HS-5 (cell line): ENCODE data around the gene TRAF3.

Experiments
- DNase-seq: peaks from one replicate; pipeline ENCODE4 v3.0.0-alpha.2; 2012; ENCODE audit warnings: low read depth

TRAF3 gene

DNA sequence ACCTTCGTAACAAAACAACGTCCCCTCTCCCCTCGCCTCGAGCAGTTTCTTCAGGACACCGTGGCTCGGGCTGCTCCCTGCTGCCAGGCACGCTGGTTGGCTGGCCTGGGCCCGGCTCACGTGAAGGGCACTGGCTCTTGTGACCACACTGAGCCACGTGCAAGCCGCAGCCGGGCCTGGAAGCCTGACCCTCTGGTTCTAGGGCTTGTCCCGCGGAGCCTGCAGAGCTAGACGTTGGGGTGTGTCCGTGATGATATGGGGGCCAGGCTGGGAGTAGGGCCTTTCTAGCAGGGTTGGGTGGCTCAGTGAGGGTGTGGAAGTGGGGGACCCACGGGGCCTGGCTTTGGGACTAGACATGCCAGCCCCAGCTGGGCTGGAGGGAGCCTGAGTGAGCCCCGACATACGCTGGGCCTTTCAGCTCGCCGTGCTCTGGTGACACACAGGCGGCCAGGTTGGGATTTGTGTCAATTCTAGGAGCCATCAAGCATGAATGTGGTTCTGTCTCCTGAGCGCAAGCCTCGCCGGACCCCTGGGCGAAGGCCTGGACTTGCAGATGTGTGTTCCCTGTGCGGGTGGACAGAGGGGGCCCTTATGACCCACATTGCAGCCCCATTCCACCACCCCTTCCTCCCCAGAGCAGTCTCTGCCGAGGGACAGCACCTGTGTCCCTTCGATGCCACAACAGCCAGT, 131.7 kb downstream of the TRAF3 start:
- DNase-seq = no peak

DNA sequence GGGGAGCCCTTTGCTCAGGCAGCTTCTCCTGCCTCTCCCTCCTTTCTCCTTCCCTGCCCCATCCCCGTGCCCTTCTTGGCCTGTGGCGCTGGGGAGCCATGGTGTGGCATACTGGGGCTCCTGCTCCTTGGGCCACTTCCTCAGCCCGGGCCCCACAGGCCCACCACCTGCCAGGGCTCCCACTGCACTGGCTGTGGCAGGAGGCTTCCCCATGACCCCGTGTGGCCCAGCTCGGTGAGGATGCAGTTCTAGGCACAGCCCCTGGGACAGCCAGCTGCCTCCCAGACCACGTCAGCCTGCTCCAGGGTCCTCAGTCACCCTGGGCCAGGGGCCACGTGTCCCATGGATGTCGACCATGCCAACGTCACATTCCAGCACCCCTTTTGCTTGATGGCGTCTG, 132.2 kb downstream of the TRAF3 start:
- no peak for DNase-seq

DNA sequence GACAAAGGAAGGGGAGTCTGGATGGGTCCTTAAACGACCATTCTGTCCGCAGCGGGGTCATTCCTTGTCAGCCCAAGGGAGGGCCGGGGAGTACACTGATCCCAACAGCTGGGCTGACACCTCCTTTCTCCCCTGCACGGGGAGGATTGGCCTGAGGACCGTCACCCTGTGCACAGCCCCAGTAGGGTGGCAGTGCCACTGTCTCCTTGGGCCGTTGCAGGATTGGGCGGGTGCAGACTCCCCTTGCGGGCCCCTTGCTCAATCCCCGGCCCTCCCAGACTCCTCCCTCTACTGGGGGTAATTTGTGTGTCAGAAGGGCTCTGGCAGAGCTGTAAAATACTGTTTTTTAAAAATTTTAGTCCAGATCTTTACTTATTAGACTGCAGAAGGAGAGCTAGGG, 132.7 kb downstream of the TRAF3 start:
- DNase-seq = no peak

DNA sequence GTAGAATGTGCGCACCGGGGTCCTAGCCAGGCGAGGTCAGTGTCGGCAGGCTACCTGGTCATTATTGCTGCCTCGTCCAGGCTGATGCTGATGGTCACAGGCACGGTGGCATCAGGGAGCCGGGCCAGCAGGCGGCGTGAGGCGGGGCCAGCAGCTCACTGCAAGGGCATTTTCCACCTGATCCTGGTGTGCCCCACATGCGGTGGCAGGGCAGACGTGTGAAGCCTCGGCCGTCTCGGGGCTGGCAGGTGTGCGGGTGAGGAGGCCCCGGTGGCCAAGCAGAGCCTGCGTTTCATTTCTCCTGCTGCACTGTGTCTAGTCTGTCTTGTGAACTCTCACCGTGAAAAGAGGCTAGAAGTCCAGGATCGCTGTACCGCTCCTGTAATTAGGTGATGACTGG, 133.2 kb downstream of the TRAF3 start:
- DNase-seq = no peak

DNA sequence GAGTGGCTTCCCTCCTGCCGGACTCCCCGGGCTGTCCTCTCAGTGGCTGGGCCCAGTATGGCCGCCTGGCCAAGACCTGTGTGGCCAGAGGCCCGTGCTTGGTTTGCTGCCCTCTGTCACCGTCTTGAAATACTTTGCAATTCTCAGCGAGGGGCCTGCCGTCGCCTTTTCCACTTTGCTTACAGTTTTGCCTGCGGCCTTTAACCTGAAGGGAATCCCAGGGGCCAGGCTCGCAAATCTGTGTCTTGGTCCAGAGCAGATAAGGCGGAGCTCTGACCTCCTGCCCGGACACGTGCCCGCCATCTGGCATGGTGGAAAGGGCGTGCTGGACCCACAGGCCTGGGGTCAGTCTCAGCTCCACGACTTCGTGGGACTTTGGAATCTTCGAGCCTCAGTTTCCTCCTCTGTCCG, 134.3 kb downstream of the TRAF3 start:
- no peak for DNase-seq

DNA sequence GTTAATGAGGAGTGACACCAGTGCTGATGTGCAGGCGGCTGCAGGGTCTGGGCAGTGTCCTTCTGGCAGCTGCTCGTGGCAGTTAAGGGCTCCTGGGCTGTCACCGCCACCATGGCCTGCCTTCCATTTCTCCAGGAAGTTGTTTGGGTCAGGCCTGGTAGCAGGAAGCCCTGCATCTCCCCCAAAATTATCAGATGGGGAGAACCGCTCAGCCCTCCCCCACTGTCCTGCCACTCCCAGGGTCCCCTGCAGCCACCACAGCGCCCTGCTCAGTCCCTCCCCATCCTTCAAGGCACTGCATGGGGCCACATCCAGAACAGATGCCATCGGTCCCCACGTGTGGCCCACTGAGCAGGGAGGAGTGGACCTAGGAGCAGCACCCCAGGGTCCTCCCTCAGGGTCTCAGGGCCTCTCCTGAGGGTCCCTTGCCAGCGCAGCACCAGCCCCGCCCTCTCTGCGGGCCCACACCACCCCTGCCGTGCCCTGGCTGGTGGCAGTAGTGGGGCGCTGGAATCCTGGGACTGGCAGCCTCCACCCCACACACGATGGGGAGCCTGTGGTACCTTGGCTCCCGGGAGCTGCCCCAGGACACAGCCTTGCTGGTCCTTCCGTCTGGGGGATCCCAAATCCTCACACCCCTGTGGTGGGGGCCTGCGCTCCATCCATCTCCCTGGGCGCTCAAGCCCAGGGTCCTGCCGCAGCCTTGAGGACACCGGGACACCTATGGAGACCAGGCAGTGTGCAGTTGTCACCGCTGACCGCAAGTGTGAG, 134.9 kb downstream of the TRAF3 start:
- no peak for DNase-seq

DNA sequence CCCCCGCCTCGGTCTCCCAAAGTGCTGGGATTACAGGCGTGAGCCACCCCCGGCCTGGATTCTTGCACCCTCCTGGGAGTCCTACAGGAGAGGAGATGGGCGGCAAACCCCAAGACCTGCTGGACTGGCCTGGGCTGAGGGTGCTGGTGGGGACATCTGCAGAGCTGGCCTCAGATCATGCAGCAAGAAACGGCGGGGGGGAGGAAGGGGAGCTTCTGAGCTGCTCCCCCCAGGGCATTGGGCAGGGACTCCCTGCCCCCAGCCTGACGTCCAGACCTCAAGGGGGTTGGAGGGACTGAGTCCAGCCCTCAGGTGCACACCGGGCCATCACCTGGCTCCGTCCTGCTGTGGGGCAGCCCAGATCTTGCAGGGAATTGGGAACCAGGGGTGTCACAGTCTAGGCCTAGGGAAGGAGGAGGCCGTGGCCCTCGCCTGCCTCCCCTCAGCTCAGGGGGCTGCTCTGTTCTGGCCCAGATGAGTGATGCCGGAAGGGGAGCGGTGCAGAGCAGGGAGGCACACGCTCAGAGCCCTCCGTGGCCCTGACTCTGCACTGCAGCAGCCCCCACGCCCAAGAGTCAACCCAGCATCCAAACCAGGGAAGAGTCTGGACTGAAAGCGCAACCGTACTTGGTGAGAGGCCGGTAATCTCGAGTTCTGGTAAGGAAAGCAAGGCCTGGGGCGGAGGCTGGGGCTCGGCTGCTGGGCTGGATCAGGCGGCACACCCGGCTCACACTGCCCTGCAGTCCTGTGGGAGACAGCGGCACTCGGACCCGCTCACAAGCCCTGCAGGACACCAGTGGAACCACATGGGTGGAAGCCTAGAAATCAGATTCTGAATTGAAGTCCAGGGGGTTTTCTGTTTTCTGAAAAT, 136.3 kb downstream of the TRAF3 start:
- no peak for DNase-seq

DNA sequence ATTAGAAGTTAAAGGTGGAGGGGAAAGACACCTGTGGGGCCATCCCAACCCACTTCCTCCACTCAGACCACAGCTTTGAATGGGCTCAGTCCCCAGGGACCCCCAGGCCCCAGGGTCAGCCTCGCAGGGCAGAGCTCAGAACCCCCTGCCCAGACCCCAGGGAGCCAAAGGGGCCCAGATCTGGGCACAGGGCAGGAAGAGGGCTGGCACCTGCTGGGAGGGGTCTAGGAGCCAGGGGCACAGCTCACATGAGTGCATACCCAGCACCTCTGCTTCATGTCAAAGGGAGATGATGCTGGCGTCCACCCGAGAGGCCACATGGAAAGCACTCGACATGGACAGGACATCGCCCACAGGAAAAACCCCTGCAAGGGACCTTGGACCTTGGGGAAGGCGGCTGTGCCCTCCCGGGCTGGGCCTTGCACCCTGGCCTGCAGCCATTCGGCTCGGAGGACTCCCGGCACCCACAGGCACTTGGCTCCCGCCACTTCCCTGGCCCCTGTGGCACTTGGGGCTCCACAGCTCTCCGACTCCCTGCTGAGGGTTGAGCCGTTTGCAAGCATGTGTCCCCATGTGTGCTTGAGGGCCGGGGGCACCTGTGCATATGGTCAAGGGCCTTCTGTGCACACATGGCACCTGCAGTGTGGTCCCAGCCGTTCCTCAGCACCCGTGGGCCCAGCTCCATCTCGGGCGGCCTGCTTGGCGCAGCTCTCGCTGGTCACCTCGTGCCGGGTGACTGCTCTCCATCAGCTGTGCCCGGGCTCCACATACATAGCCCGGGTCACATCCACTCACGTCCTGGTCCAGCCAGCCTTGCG, 137.4 kb downstream of the TRAF3 start:
- no peak for DNase-seq

DNA sequence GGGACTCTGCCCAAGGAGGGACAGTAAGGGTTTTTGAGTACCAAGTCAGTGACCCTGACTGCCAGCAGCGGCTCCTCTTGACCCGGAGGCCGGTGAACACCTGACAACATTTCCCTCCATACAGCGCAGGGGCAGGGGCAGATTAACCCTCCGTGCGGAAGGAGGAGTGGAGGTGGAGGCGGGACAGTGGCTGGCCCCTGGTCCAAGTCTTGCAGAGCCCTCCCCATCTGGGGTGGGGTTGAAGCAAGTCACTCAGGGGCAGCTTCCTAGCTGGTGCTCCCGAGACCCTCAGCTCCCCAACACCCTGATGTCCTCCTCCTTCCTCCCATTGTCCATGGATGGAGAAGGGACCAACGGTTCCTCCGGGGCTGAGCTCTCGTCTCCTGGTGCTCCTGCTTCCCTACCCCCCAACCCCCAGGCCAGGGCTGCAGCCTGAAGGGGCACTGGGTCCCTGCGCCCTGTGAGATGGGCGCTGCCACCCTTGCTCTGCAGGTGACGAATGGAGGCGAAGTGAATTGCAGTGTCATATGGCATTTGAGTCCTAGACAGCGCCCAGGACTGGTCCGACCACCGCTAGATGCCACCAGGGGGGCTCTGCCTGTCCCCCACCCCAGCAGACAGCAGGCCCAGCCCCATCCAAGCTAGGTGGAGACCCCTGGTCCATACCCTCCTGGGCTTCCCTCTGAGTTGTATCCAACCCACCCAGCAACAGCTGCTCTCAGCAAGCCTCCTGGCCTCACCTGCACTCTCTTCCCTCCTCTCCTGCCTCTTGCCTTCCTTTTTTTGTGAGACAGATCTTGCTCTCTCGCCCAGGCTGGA, 138.3 kb downstream of the TRAF3 start:
- DNase-seq = no peak

DNA sequence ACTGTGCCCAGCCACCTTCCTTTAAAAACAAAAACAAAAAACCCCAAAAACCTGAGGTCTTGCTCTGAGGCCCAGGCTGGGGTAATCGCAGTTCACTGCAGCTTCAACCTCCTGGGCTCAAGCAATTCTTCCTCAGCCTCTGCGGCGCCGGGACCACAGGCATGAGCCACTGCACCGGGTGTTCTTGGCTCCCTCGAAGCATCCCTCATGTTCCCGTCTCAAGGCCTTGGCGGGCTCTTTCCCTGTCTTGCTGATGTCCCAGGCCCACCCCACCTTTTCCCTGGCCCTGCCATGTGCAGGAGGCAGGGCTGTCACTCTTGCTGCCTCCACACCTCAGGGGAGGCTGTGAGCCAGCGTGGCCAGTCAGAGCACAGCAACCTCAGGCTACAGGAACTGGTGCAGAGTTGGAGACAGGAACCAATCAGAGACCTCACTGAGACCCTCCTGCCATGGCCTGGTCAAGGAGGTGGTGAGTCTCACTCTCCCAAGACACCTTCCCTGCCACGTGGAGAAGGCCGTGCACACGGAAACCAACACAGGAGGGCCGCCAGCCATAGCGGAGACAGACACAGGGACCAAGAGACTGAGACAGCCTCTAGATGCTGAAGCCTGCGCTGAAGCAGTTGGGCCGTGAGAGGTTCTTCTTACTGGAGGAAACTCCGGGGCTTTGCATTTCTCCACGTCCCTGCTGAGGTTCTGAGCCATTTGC, 139.3 kb downstream of the TRAF3 start:
- DNase-seq = no peak

DNA sequence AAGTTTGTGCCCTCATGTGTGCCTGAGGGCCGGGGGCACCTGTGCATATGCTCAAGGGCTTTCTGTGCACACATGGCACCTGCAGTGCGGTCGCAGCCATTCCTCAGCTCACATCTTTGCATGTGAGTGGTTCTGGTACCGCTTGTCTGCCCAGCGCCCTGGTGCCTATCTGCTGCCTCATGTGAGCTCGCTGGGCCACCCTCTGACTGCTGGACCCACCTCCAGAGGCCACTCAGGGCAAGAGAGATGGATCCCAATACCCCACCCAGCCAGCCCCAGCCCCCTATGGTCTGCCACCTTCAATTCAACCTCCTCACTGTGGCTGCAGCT, 139.8 kb downstream of the TRAF3 start:
- DNase-seq = no peak

DNA sequence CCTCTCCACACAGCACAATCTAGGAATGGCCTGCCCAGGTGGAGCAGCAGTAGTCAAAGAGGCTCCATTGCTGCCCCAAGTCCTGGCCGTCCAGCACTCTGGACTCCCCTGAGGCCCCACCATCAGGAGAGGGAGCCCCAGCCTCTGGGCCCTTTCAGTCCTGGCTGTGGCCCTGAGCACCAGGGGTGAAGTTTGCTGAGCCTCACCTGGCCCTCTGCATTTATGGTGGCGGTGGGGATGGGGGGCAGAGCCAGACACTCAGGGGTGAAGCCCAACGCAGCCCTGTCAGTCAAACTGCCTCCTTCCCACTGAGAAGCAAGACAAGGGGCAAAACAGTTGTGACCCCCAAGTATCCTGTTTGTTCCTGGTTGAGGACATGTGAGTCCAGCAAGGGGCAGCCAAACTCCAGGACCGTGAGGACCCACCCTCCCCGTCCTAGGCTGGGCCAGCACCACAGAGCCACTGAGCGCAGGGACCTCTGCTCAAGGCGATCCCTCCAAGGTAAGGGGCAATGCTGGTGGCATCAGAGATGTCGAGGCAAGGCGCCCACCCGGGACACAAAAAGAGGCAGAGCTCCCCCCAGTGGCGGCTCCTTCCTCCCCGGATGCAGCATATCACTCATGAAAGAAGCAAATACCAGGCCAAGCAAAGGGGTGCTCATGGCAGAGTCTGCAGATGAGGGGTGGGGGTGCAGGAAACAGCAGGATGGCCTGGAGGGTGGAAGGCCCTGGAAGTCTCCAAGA, 140.4 kb downstream of the TRAF3 start:
- DNase-seq = no peak

DNA sequence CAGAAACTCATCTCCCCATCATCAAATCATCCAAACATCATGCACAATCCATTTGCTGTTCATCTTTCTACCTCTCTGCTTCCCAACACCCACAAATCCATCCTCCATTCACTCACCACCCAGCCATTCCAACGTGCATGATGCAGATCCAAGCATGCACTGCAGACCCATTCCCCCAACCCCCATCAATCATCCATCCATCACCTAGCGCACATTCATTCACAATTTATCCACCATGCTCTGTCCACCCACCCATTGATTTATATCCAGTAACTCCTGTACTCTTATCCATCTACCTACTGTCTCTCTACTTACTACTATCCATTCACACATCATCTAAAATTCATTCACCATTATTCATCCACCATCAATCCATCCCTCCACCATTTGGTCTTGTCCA, 141.2 kb downstream of the TRAF3 start:
- DNase-seq = no peak

DNA sequence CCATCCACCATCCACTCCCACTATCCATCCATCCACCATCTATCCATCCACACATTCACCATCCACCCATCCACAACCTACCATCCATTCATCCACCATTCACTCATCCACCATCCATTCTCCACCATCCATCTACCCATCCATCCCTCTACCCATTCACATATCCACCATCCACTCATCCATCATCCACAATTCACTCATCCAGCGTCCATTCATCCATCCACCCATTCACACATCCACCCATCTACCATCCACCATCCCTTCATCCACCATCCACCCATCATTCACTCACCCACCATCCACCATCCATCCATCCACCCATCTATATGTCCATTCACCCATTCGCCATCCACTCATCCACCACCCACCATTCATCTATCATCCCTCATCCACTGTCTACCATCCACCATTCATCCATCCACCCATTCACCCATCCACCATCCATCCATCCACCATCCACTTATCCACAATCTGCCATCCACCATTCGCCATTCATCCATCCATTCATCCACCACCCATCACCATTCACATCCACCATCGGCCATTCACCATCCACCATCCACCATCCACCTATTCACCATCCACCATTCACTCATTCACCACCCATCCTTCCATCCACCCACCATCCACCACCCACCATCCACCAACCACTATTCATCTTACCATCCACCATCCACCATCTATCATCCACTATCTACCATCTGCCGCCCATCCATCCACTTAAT, 143.2 kb downstream of the TRAF3 start:
- DNase-seq = no peak

DNA sequence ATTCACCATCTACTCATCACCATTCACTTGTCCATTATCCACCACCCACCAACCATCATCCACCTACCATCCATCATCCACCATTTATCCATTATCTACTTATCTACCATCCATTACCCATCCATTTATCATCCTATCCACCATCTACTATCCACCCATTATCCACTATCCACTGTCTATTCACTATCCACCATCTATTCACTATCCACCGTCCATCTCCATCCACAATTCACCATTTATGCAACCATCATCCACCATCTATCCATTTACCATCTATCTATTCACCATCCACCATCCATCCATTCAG, 143.7 kb downstream of the TRAF3 start:
- no peak for DNase-seq

DNA sequence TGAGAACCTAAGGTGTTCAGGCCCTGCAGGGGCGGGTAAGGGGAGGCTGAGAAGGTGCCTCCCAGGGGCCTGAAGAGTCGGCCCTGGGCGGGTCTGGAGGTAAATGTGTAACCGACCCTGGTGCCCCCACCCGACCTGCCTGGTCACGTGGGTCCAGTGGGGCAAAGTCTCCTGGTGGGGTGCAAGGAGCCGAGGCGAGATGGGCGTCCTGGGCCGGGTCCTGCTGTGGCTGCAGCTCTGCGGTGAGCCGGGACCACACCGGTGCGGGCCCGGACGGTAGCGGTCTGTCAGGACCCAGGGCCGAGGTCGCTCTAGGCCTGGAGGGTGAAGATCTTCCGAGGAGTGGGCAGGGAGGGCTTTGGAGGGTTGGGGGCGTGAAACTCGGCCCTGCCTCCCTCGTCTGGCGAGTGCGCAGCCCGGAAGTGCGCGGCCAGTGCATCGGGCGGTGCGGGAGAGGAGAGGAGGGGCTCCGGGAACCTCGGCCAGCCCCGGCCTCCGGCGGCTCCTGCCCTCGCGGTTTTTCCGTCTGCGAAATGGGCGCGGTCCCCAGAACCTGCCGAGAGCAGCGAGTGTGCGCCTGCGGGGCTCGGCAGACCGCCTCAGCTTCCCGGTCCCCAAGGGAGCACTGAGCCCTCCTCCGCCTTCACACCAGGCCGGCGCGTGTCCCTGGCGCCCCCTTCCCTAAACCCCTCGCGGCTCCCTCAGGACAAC, 145.4 kb downstream of the TRAF3 start, which contains the start of gene AMN:
AMN (plus strand) TSS at position 174 of the 711 bp plus-strand sequence; CDS start at position 200, 26 bp downstream.
- no peak for DNase-seq

DNA sequence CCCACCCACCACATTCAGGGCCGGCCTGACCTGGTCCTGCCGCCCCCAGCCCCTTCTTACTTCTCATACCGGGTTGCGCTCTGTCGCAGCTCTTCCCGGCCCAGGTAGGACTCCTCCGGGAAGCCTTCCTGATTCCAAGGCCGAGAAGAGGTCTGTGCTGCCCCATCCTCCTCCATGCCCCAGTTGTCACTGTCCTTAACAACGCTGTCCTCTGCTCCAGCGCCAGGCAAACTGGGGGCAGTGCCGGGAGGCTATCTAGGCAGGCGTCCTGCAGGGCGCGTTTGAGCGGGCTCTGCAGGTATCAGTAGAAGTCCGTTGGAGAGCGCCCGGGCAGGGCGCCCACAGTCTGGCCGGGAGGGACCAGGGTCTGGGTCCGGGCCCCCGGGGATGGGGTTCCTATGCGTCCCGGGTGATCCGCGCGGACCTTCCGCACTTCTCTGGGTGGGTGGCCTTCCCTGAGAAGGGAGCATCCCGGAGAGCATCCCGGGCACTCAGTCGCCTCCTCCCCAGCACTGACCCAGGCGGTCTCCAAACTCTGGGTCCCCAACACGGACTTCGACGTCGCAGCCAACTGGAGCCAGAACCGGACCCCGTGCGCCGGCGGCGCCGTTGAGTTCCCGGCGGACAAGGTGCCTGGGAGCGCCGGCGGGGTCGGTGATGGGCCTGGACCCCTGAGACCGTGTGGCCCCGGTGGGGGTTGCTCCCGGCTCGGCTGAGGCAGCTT, 146.1 kb downstream of the TRAF3 start:
- DNase-seq = no peak

DNA sequence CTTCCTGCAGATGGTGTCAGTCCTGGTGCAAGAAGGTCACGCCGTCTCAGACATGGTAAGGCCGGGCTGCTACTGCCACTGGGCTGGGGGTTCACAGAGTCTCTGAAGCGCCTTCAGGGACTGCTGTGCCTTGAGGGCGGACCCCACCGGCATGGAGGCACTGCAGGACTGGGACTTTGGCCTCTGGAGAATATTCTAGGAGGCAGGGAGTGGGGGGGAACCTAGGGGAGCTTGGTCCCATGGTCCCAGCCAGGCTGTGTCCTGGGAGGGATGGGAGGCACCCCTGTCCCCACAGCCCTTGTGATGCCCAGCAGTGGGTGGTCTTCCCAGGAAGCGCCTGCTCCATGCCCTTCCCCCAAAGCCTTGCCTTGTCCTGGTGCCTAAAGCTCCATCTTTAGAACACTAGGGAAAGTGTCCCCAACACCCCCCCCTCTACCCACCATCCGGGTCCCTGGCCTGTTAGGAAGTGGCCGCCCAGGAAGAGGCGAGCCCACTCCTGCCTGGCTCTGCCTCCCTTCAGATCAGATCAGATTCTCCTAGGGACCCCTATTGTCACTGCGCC, 146.8 kb downstream of the TRAF3 start:
- no peak for DNase-seq
